ENCODE data around the gene PDSS1. TPM values are rescaled to one million over a fixed set of nuclear protein-coding genes. Genes with fewer than 3 reads are reported as not detected.
A peak's percentile ranks its signal among the peaks of the same experiment; 100 is the strongest.

The PDSS1 gene
- total RNA-seq, 1 experiment from 2014 or later = 14.3 TPM

DNA sequence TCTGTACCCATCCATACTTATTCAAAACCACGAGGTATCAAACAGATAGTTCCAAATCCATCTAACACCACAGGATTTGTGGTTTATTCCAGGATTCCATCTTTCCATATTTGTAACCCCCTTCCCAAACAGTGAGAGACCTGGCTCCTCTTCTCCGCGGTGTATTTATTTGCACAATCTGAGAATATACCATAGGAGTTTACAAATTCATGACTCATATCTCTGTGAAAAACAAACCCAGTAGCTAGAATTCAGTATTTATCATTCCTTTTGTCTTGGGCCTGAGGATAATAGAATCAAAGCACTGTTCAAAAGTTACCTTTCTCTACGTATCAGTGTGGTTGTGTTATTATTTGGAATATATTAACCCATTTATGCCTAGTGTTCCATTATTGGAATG, 31.9 kb downstream of the PDSS1 start:
- no peak for TF ChIP-seq CTCF (IDR thresholded peaks at IDR 0.05; ENCODE audit: unreplicated experiment)
- Mint-ChIP-seq H3K36me3 (ENCODE audit: insufficient read depth, unreplicated experiment) (peaks cover 62% of the 10 kb centered on the region), H3K27ac (ENCODE audit: low read depth, unreplicated experiment) (no peak overlapping the region), H3K4me3 (ENCODE audit: unreplicated experiment) (no peak overlapping the region), H3K4me1 (ENCODE audit: insufficient read depth, unreplicated experiment) (no peaks in the 10 kb centered on the region), H3K27me3 (ENCODE audit: insufficient read depth, unreplicated experiment) (no peaks in the 10 kb centered on the region), H3K9me3 (ENCODE audit: unreplicated experiment) (no peaks in the 10 kb centered on the region)
- ChIA-PET CTCF (interaction anchor here (0.7 to 9.0 kb wide), 2 partner anchors 151 to 1303 kb away, joined by 4 to 144 read pairs; no protein-coding TSS in a partner anchor), POLR2A (no interaction called here)
- BruUV-seq (replicated peaks) = no TSS peak
- intact Hi-C loops (cut with micrococcal nuclease) = no loop called here
- DNase-seq (ENCODE audit: unreplicated experiment) = no peak

- ChIA-PET POLR2A (no interaction called here), CTCF (interaction anchor here (9.0 kb wide), 1 partner anchor 150 kb away, joined by 144 read pairs; no protein-coding TSS in a partner anchor)
- Mint-ChIP-seq H3K4me1 (ENCODE audit: insufficient read depth, unreplicated experiment) (no peaks in the 10 kb centered on the region), H3K27me3 (ENCODE audit: insufficient read depth, unreplicated experiment) (no peaks in the 10 kb centered on the region), H3K9me3 (ENCODE audit: unreplicated experiment) (no peaks in the 10 kb centered on the region), H3K36me3 (ENCODE audit: insufficient read depth, unreplicated experiment) (peaks cover 62% of the 10 kb centered on the region), H3K4me3 (ENCODE audit: unreplicated experiment) (no peak overlapping the region), H3K27ac (ENCODE audit: low read depth, unreplicated experiment) (no peak overlapping the region)
- BruUV-seq (replicated peaks) = no TSS peak
- no peak for TF ChIP-seq CTCF (IDR thresholded peaks at IDR 0.05; ENCODE audit: unreplicated experiment)
- no peak for DNase-seq (ENCODE audit: unreplicated experiment)
- intact Hi-C loops (cut with micrococcal nuclease) = no loop called here
These were observed 33.1 kb downstream of the PDSS1 start for GRCh38 chr10:26730552-26730951.

GRCh38 chr10:26733750-26734568, 36.5 kb downstream of the PDSS1 start:
- Mint-ChIP-seq H3K9me3 (ENCODE audit: unreplicated experiment) (no peaks in the 10 kb centered on the region), H3K4me3 (ENCODE audit: unreplicated experiment) (no peak overlapping the region), H3K27ac (ENCODE audit: low read depth, unreplicated experiment) (no peak overlapping the region), H3K36me3 (ENCODE audit: insufficient read depth, unreplicated experiment) (peaks cover 70% of the 10 kb centered on the region), H3K27me3 (ENCODE audit: insufficient read depth, unreplicated experiment) (no peaks in the 10 kb centered on the region), H3K4me1 (ENCODE audit: insufficient read depth, unreplicated experiment) (no peaks in the 10 kb centered on the region)
- DNase-seq (ENCODE audit: unreplicated experiment) = no peak
- intact Hi-C loops (cut with micrococcal nuclease) = no loop called here
- CTCF ChIA-PET = interaction anchor here (1.7 to 3.0 kb wide), 2 partner anchors 8 to 148 kb away, joined by 7 to 14 read pairs; no protein-coding TSS in a partner anchor
- no peak for TF ChIP-seq CTCF (IDR thresholded peaks at IDR 0.05; ENCODE audit: unreplicated experiment)
- POLR2A ChIA-PET = no interaction called here
- BruUV-seq (replicated peaks) = no TSS peak

- intact Hi-C loops (cut with micrococcal nuclease) = no loop called here
- no peaks in the 10 kb centered on the region for H3K9me3 Mint-ChIP-seq (ENCODE audit: unreplicated experiment)
- no peak for TF ChIP-seq CTCF (IDR thresholded peaks at IDR 0.05; ENCODE audit: unreplicated experiment)
- peaks cover 85% of the 10 kb centered on the region for H3K36me3 Mint-ChIP-seq (ENCODE audit: insufficient read depth, unreplicated experiment)
- POLR2A ChIA-PET = no interaction called here
- CTCF ChIA-PET = interaction anchor here (0.6 to 3.0 kb wide), 5 partner anchors 9 to 154 kb away, joined by 3 to 14 read pairs (median 4); no protein-coding TSS in a partner anchor
- no TSS peak for BruUV-seq (replicated peaks)
- no peak overlapping the region for H3K4me3 Mint-ChIP-seq (ENCODE audit: unreplicated experiment)
- H3K4me1 Mint-ChIP-seq (ENCODE audit: insufficient read depth, unreplicated experiment) = no peaks in the 10 kb centered on the region
- no peaks in the 10 kb centered on the region for H3K27me3 Mint-ChIP-seq (ENCODE audit: insufficient read depth, unreplicated experiment)
- H3K27ac Mint-ChIP-seq (ENCODE audit: low read depth, unreplicated experiment) = peak overlapping the region; percentile 27
- no peak for DNase-seq (ENCODE audit: unreplicated experiment)
These were observed 37.9 kb downstream of the PDSS1 start for GRCh38 chr10:26735435-26735834.
